Esophagus muscularis mucosa (tissue), 3 donors: ENCODE data around the gene MATK.

ENCODE experiments used
- POLR2A ChIP-seq: fragments of 450-650 bp; IDR thresholded peaks from one replicate; pipeline ENCODE4 v1.6.1; 2017; ENCODE audit warnings: antibody characterized with exemption, moderate library complexity, mild to moderate bottlenecking, low read depth
- POLR2AphosphoS5 ChIP-seq, 2 donors: sonication (generic); formaldehyde crosslinking; IDR thresholded peaks; one replicate each; pipeline ENCODE4 v1.6.1; 2017; ENCODE audit warnings: antibody characterized with exemption in 2 of 2
- TF ChIP-seq, protein P1 (sequence below), 3 experiments: fragments of 200-600 bp in 2 of 3; fragments of 450-650 bp in 1 of 3; sonication (generic) in 2 of 3; IDR thresholded peaks; one replicate each; pipeline ENCODE4 v1.5.1; 2017 to 2019; ENCODE audit warnings: antibody characterized with exemption in 3 of 3, mild to moderate bottlenecking in 2 of 3, moderate library complexity in 1 of 3

DNA sequence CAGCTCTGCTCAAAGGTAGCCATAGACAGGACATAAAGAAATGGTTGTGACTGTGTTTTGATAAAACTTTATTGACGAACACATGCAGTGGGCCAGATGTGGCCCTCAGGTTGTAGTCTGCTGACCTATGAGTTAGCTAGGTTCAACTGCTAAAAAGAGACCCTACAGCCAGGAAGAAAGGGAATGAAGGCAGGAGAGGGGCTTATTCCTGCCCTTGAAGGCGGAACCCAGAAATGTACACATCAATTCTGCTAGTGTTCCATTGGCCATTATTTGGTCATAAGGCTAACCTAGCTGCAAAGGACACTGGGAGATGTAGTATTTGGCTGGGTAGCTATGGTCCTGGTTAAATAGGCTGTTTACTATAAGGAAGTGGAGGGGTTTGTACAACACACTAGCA, 42.7 kb downstream of the MATK start:
- TF ChIP-seq, protein P1, sequence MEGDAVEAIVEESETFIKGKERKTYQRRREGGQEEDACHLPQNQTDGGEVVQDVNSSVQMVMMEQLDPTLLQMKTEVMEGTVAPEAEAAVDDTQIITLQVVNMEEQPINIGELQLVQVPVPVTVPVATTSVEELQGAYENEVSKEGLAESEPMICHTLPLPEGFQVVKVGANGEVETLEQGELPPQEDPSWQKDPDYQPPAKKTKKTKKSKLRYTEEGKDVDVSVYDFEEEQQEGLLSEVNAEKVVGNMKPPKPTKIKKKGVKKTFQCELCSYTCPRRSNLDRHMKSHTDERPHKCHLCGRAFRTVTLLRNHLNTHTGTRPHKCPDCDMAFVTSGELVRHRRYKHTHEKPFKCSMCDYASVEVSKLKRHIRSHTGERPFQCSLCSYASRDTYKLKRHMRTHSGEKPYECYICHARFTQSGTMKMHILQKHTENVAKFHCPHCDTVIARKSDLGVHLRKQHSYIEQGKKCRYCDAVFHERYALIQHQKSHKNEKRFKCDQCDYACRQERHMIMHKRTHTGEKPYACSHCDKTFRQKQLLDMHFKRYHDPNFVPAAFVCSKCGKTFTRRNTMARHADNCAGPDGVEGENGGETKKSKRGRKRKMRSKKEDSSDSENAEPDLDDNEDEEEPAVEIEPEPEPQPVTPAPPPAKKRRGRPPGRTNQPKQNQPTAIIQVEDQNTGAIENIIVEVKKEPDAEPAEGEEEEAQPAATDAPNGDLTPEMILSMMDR (IDR thresholded peaks at IDR 0.05): no peak
- TF ChIP-seq POLR2A: no peak
- TF ChIP-seq POLR2AphosphoS5 (IDR thresholded peaks at IDR 0.05): no peak
